OCI-LY1 (cell line): Measurements from ENCODE around the gene LBH.

Experiments used
- H2AFZ ChIP-seq: fragments of 200-600 bp; sonication (generic), shearing (Covaris generic); 2 replicates; pipeline ENCODE4 v1.6.0; 2014; ENCODE audit warnings: antibody characterized with exemption, mild to moderate bottlenecking, low read length
- H3F3A ChIP-seq: fragments of 200-600 bp; sonication (generic), shearing (Covaris generic); 2 replicates; pipeline ENCODE4 v1.6.0; 2014; ENCODE audit warnings: mild to moderate bottlenecking, antibody characterized with exemption, low read length, moderate library complexity; ENCODE audit not compliant: insufficient read depth
- H3K27ac ChIP-seq: fragments of 200-600 bp; sonication (generic); 2 replicates; pipeline ENCODE4 v1.5.1; 2014; ENCODE audit warnings: low read length, mixed run types, mild to moderate bottlenecking, low read depth; ENCODE audit not compliant: poor library complexity, severe bottlenecking
- H3K27me3 ChIP-seq: fragments of 200-600 bp; sonication (generic); 2 replicates; pipeline ENCODE4 v1.6.0; 2014; ENCODE audit warnings: antibody characterized with exemption, mild to moderate bottlenecking, low read length, moderate library complexity; ENCODE audit not compliant: insufficient read depth
- H3K36me3 ChIP-seq: fragments of 200-600 bp; sonication (generic); 2 replicates; pipeline ENCODE4 v1.6.1; 2014; ENCODE audit warnings: mild to moderate bottlenecking, antibody characterized with exemption, low read length, moderate library complexity, mixed read lengths; ENCODE audit not compliant: insufficient read depth
- H3K4me1 ChIP-seq: fragments of 200-600 bp; sonication (generic); 2 replicates; pipeline ENCODE4 v1.5.1; 2014; ENCODE audit warnings: mild to moderate bottlenecking, low read length, moderate library complexity; ENCODE audit not compliant: insufficient read depth, severe bottlenecking
- H3K4me2 ChIP-seq: fragments of 200-600 bp; sonication (generic), shearing (Covaris generic); 2 replicates; pipeline ENCODE4 v1.6.1; 2014; ENCODE audit warnings: low read length
- H3K4me3 ChIP-seq: fragments of 200-600 bp; sonication (generic); 2 replicates; pipeline ENCODE4 v1.5.1; 2014; ENCODE audit warnings: low read length, low read depth, mild to moderate bottlenecking, mixed read lengths; ENCODE audit not compliant: poor library complexity, severe bottlenecking
- H3K79me2 ChIP-seq: fragments of 200-600 bp; shearing (Covaris generic); 2 replicates; pipeline ENCODE4 v1.6.1; 2016; ENCODE audit warnings: mixed run types, low read length, mixed read lengths; ENCODE audit not compliant: insufficient read depth
- H3K9ac ChIP-seq: fragments of 200-600 bp; sonication (generic), shearing (Covaris generic); 2 replicates; pipeline ENCODE4 v1.6.1; 2014; ENCODE audit warnings: mild to moderate bottlenecking, low read length, mixed read lengths
- H3K9me2 ChIP-seq: fragments of 200-600 bp; sonication (generic), shearing (Covaris generic); 2 replicates; pipeline ENCODE4 v1.6.1; 2014; ENCODE audit warnings: low read depth, mild to moderate bottlenecking, low read length, mixed read lengths
- H3K9me3 ChIP-seq: fragments of 200-600 bp; shearing (Covaris generic); 2 replicates; pipeline ENCODE4 v1.6.1; 2014; ENCODE audit warnings: low read length, mixed read lengths
- H4K20me1 ChIP-seq: fragments of 200-600 bp; sonication (generic), shearing (Covaris generic); 2 replicates; pipeline ENCODE4 v1.6.0; 2016; ENCODE audit warnings: mild to moderate bottlenecking, low read length; ENCODE audit not compliant: insufficient read depth
- CTCF ChIP-seq: fragments of 200-600 bp; sonication (generic), shearing (Covaris generic); IDR thresholded peaks from 2 replicates; pipeline ENCODE4 v1.5.1; 2017; ENCODE audit warnings: mild to moderate bottlenecking, antibody characterized with exemption, low read length, moderate library complexity, mixed read lengths
- EZH2 ChIP-seq: fragments of 200-600 bp; sonication (generic), shearing (Covaris generic); IDR thresholded peaks from 2 replicates; pipeline ENCODE4 v1.8.0; 2017; ENCODE audit warnings: borderline replicate concordance, mixed run types, mild to moderate bottlenecking, antibody characterized with exemption, low read length, moderate library complexity, mixed read lengths

Gene LBH

GRCh38 chr2:30298302-30298701 is 67.0 kb downstream of the LBH start:
- Histone ChIP-seq H3K36me3 (no peaks in the 10 kb centered on the region), H3K27me3 (0 out of 2 replicates have a peak, but pooled peaks cover 5% of the 10 kb centered on the region), H3F3A (no peaks in the 10 kb centered on the region), H3K9ac (no peak overlapping the region), H4K20me1 (no peaks in the 10 kb centered on the region), H3K4me1 (no peaks in the 10 kb centered on the region), H3K27ac (no peak overlapping the region), H3K79me2 (no peaks in the 10 kb centered on the region), H3K4me3 (no peak overlapping the region), H3K9me3 (no peaks in the 10 kb centered on the region), H2AFZ (no peak overlapping the region), H3K4me2 (no peak overlapping the region), H3K9me2 (no peaks in the 10 kb centered on the region)
- TF ChIP-seq EZH2, result no peak
- no peak for TF ChIP-seq CTCF

GRCh38 chr2:30300122-30300455 is 68.8 kb downstream of the LBH start:
- TF ChIP-seq EZH2 (no peak), CTCF (no peak)
- Histone ChIP-seq H4K20me1 (no peaks in the 10 kb centered on the region), H3K79me2 (no peaks in the 10 kb centered on the region), H3K9ac (no peak overlapping the region), H2AFZ (no peak overlapping the region), H3K9me2 (no peaks in the 10 kb centered on the region), H3K4me3 (no peak overlapping the region), H3K27me3 (0 out of 2 replicates have a peak, but pooled peaks cover 5% of the 10 kb centered on the region), H3K27ac (no peak overlapping the region), H3K4me1 (no peaks in the 10 kb centered on the region), H3K9me3 (no peaks in the 10 kb centered on the region), H3K36me3 (no peaks in the 10 kb centered on the region), H3F3A (no peaks in the 10 kb centered on the region), H3K4me2 (no peak overlapping the region)

DNA sequence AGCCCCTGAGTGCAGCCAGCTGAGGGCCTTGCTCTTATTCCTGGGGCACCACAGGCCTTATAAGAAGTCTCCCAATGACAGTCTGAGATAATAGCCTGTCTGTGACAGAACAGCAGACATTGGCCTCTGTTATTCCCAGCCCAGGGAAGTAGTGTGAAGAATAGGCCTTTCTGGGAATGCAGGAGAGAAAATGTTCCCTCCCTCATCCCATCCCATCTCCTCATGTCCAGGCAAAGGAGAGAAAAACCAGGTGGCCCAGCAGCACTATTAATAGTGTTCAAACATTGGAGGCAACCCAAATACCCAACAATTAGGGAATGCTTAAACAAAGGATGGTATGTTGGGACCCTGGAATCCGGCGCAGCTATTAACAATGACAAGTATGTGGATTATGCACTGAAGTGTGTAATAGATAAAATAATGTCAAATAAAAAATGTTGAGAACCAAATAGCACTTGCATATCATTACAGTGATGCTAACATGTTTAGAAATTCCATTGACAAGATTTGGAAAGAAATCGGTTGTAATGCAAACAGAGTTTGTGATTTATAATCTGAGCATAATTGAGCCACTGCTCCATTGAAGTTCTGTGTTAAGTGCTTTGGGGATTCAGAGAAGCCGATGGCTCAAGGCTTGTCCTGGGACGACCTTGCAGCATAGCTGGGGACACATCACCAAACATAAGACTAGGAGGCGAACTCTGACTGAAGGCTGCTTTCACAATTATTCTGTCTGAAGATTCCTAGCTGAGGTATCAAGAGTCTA is 69.3 kb downstream of the LBH start:
- Histone ChIP-seq H3K9me2 (no peaks in the 10 kb centered on the region), H3K4me2 (no peak overlapping the region), H3K27ac (no peak overlapping the region), H3K4me3 (no peak overlapping the region), H3F3A (no peaks in the 10 kb centered on the region), H3K36me3 (no peaks in the 10 kb centered on the region), H3K27me3 (0 out of 2 replicates have a peak, but pooled peaks cover 5% of the 10 kb centered on the region), H2AFZ (no peak overlapping the region), H3K9ac (no peak overlapping the region), H3K79me2 (no peaks in the 10 kb centered on the region), H3K9me3 (no peaks in the 10 kb centered on the region), H4K20me1 (no peaks in the 10 kb centered on the region), H3K4me1 (no peaks in the 10 kb centered on the region)
- TF ChIP-seq EZH2, result no peak
- TF ChIP-seq CTCF, result no peak
